GM18520 (cell line): Measurements from ENCODE around the gene CECR2.
"Not testable (repeated sequence)": the region's sequence is repeated elsewhere in the genome, so short reads cannot be mapped to it uniquely, and the experiment has no call there.

Source experiments
- ATAC-seq: cut with Tn5 transposase; IDR thresholded peaks from one replicate; pipeline ENCODE4 v1.9.1; 2021; ENCODE audit not compliant: unreplicated experiment

CECR2 gene

DNA sequence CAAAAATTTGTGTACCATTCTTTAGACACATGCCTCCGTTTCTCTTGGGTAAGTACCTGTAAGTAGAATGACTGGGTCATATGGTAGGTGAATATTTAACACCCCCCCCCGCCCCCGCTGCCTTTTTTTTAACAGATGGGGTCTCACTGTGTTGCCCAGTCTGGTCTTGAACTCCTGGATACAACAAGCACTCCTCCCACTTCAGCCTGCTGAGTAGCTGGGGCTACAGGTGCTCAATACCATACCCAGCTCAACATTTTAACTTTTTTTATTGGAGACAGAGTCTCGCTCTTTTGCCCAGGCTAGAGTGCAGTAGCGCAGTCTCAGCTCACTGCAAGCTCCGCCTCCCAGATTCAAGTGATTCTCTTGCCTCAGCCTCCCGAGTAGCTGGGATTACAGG is 32.5 kb downstream of the CECR2 start:
- no peak for ATAC-seq

DNA sequence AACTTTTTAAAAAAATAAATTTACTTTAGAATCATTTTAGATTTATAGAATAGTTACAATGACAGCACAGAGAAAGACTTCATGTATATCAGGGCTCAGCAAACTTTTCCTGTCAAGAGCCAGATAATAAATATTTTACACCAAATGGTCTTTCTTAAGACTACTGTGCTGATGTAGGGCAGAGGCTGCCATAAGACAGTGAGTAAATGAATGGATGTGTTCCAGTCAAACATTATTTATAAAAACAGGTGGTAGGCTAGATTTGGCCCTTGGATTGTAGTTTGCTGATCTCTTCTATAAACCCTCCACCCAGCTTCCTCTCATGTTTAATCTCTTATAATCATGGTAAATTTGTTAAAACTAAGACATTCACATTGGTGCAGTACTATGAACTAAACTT is 33.0 kb downstream of the CECR2 start:
- no peak for ATAC-seq

DNA sequence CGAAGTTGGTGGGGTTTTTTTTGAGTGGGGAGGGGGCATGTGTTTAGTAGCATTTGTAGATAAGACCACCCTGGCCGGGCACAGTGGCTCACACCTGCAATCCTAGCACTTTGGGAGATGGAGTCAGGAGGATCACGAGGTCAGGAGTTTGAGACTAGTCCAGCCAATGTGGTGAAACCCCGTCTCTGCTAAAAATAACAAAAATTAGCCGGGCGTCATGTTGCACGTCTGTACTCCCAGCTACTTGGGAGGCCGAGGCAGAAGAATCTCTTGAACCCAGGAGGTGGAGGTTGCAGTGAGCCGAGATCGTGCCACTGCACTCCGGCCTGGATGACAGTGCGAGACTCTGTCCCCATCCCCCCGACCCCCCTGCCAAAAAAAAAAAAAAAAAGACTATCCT is 34.6 kb downstream of the CECR2 start:
- no peak for ATAC-seq

DNA sequence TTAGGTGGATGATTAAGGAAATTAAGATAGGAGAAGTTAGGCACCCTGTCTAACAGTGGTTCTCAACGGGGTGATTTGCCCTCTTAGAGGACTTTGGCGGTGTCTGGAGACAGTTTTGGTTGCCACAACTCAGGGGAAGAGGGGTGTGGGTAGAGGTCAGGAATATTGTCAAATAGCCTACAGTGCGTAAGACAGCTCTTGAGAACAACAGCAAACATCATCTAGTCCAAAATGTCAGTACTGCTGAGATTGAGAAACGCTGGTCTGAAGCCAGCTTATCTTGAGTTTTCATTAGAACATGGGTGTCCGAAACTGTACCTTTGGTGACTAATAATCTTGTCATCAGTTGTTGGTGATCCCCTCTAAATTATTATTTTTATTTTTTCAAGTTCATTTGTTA is 38.4 kb downstream of the CECR2 start:
- no peak for ATAC-seq

DNA sequence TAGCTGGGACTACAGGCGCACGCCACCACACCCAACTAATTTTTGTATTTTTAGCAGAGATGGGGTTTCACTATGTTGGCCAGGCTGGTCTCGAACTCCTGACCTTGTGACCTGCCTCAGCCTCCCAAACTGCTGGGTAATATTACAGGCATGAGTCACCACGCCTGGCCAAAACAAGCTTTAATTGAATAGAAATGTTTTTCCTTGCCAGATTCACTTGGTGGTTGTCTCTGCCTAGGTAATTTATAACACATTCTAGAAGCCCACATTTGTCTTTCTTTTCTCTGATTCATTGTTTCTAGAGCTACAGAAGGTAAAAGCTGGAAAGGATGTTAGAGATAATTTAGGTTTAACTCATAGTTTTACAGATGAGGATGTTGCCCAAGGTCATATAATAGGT is 41.3 kb downstream of the CECR2 start:
- no peak for ATAC-seq

DNA sequence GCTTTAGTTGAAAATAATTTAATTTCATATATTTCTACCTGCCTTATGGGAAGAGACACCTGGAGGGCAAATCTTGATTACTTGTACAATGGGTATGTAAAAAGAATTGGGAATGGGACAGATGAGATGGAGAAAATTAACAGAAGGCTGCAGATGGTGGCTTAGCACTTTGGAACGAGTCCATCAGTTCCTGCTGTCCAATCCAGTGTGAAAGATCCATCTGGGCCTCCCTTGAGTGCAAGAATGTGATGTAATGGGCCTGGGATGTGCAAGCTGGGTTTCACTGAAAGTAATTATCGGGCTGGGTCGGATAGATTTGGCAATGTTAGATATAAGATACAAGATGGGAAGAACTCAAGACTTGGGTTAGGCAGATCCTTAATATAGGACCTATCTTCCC is 42.0 kb downstream of the CECR2 start:
- ATAC-seq = no peak

DNA sequence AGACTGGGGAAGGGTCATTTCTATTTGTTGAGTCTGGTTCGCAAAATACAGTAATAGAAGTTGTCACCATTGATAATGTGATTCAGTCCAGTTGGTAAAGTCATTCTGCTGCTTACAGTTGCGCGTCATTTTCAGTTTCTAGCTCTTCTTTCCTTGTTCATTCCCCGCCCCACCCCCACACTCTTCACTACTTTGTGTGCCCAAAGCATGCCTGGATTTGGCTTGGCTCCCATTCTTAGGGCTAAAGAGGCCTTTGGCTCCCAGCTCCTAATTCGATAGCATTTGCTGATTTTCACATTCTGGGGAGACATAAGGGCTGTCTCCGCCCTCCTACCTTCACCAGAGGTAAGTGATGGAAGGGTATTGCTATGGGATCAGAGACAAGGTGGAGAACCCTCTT is 43.0 kb downstream of the CECR2 start:
- no peak for ATAC-seq

DNA sequence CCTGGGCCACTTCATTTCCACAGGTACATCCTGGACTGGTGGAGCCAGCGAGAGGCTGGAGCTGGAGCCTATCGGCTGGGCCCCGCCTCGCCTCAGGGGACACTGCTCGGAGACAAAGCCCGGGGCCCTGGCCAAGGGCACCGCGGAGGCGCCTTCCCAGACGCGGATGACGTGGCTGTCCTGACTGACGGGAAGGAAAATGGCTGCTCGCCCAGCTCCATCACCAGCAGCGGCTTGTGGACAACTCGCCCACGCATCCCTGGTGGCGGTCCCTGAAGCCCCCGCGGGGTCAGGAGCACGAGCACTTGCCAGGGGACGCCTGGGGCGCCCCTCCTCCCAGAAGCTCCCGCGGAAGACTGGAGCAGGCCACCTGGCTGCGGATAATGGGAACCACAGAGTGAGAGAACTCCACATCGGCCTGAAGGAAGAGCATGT is 49.6 kb downstream of the CECR2 start:
- no peak for ATAC-seq

DNA sequence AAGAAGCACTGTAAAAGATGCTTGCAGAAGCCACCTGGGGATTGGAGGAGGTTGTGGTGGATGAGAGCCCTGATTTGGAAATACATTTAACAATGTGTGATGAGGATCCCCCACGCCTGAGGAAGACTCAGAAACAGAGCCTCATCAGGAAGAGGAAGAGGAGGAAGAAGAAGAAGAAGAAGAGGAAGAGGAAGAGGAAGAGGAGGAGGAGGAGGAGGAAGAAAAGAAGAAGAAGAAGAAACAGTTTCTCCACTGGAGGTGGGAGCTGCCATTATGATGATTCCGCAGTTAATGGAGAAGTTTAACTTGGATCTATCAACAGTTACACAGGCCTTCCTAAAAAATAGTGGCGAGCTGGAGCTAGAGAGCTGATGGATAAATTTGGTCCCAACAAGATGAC is 50.1 kb downstream of the CECR2 start:
- no peak for ATAC-seq

DNA sequence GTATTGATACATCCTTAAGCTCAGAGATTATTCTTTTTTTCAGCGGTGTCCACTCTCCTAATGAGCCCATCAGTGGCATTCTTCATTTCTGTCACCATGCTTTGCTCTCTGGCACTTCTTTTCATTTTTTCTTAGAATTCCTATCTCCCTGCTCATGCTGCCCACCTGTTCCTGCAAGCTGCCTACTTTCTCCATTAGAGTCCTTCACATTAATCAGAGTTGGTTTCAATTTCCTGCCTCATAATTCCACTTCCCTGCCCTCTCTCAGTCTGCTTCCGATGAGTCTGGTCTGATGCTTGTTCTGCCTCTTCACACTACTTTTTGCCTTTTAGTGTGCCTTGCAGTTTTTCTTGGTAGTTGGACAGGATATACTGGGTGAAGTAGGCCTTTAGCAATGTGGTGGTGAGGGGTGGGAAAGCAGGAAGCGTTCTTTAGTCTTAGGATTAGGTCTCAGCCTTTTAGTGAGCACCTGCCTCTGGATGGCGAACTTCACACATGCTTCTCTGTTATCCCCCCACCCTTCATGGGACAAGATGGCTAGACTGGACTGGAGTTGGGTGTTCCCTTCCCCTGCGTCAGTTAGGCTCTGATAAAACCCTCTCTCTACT is 53.6 kb downstream of the CECR2 start:
- ATAC-seq = no peak

DNA sequence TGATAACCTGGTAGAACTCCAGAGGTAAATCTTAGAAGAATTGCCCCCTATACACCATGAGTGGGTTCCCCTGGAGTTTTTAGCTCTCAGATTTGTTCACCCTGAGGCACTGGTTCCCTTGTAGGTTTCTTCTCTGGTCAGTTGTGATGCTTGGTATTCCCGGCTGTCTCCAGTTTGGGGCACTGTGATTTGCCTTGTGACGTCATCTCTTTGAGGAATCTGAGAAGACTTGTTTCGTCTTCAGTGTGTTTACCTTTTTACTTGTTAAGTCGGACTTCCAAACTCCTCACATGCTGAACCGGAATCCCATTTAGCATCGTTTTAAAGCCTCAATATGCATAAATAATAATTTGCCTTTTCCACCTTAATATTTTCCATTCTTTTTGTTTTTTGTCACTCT is 54.4 kb downstream of the CECR2 start:
- ATAC-seq = no peak

DNA sequence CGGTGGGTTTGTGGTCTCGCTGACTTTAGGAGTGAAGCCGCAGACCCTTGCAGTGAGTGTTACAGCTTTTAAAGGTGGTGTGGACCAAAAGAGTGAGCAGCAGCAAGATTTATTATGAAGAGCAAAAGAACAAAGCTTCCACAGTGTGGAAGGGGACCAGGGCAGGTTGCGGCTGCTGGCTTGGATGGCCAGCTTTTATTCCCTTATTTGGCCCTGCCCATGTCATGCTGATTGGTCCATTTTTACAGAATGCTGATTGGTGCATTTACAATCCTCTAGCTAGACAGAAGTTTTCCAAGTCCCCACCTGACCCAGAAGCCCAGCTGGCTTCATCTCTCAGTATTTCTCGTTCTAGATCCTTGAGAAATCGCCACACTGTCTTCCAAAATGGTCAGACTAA is 58.3 kb downstream of the CECR2 start:
- not testable (repeated sequence) for ATAC-seq

DNA sequence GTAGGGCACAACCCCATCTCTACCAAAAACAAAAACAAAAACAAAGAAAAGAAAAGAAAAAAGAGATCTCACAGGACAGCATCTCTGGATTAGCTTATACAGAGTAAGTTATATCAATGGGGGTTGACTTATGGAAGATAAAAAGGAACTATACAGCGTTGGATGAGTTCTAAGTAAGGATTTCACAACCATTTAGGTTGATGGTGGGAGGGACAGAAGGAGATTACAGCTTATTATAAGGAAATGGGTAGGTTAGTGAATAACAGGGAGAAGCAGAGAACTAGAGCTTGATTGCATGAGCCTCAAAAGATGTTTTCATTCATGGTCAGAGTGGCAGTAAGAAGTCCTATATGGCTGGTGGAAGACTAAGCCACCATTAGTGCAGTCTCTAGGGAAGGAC is 60.3 kb downstream of the CECR2 start:
- no peak for ATAC-seq

DNA sequence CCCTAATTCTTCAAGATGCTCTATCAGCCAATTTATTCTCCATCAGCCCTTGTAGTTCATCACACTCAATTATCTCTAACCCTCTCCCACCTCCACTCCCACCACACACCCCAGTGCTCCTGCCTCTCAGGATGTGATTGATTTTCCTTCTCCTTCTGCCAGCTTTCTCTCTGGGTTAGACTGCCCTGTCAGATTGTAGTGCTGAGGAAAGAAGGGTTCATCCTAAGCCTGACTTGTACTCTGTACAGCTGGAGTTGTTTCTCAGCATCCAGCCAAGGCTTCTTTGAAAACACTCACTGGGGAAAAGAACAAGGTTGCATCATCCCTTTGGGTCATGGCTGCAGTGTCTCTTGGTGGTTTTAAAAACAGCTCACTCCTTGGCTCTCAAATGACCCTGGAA is 61.2 kb downstream of the CECR2 start:
- ATAC-seq = no peak

DNA sequence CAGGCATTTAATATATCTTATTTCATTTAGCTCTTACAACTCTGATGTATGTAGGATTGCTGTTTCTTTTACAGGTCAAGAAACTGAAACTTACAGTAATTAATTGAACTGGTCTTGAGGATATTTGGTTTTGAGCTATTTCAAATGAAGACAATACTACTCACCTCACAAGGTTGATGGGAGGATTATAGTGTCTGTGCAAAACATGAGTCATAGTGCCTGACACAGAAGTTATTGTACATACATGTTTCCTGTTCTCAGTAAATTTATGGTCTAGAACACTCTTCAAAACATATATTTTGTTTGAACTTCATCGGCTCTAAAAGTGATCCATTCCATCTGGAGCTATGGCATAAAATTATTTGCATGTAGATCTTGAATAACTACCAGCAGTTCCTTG is 61.9 kb downstream of the CECR2 start:
- no peak for ATAC-seq

DNA sequence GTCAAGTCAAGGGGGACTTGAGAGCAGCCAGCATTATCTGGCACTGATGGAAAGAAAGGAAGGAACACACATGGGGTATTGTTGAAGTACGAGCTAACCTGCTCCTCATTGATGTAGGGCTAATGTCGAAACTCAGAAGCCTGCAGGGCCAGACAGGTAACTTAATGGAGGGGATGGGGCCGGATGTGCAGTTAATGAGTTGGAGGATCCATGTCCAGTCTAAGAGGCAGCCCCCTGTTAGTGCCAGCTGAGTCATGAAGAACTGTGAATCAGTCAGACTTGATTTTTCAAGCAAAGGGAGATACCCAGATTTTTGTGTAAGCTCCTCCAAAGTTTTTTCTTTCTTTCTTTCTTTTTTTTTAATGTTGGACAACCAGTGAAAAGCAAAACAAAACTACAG is 65.6 kb downstream of the CECR2 start:
- ATAC-seq = no peak

DNA sequence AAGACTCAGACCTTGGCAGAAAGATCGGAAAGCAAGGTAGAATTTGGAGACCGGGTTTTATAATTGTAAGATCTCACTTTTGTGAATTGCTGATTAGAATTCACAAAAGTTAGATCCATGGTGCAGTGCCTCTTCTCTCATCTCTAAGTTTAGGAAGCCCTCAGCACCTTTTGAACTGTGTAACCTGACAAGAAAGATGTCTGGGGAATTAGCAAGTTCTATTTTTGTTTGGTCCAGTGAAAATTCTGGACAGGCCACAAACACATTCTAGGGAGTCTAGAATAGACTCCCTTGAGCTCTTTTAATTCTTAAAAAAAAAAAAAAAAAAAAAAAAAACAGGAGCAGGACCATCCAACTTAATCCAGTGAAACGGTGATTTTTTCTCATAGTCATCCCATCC is 66.1 kb downstream of the CECR2 start:
- no peak for ATAC-seq

DNA sequence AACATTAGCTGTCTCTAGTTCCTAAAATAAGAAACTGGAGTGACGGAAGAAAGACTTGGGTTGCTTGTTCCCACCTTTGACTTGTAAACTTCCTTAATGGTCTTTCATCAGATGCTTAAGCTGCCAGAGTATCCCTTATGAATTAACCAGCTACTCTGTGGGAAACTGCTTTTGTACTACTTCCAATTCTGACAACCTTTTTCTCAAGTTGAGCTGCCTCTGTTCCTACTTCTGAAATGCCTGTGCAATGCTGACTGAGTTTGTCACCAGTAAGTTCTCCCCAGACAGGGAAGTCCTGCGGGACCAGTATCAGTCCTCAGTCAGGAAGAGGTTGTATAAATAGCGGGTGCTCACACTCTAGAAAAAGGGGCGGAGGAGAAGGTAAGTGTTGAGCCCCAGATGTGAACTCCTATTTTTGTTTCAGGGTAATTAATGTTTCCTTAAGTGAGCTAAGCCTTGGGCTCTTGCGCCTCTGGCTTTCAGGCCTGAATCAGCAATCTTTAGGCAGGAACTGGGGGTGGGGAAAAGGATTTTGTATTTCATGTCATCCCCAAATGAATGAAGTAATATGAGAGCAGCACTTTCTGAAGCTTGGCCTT is 67.2 kb downstream of the CECR2 start:
- no peak for ATAC-seq

DNA sequence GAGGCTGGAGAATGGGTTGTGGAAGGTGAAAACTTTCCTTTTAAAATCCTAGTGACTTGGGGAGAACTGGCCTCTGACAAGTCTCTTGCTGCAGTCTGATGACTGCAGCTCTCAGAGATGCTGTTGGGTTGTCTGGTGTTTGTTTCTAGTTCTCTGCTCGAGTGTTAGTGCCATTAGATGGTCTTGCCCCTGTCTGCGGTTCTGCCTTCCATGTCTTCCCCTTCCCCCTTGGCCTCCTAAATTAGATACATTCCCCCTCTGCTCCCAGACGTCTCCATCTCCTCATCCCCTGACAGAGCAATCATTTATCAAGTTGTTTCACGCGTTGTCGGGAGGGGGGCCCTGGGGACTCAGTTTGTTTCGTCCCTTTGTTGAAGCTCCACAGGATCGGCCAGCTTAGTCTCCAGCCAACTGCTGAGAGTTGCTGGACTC is 67.7 kb downstream of the CECR2 start:
- no peak for ATAC-seq

DNA sequence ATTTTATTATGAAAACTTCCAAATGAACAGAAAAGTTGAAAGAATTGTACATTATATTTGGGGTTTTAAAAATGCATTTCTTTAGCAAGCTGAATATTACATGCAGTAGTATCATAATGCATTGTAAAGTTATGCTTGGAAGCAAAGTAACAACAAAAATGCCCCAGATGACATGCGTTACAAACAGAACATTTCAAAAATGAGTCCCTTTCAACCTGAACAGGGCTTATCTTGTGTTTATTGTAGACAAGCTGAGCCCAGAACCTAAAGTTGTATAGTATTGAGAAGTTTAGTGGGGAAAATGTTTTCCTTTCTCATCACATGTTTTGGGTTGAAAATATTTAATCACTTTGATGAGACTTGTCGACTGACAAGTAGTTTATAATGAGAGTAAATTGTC is 68.8 kb downstream of the CECR2 start:
- no peak for ATAC-seq

DNA sequence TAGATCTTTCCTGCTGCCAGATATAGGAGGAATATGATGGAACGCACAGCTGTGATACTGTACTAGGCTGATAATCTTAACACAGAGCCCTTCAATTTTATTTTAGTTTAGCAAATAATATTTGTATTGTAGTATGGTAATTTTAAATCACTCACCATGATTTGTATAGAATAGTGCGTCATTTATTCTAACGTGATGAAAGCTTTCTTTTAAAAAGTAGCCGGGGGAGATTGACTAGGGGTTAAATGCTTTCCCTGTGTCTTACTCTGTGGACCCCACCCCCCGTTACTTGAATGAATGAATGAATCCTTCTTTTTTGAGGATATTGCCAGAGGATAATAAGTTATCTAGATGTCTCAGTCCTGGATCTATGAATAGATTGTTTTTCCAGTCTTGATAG is 72.1 kb downstream of the CECR2 start:
- no peak for ATAC-seq

DNA sequence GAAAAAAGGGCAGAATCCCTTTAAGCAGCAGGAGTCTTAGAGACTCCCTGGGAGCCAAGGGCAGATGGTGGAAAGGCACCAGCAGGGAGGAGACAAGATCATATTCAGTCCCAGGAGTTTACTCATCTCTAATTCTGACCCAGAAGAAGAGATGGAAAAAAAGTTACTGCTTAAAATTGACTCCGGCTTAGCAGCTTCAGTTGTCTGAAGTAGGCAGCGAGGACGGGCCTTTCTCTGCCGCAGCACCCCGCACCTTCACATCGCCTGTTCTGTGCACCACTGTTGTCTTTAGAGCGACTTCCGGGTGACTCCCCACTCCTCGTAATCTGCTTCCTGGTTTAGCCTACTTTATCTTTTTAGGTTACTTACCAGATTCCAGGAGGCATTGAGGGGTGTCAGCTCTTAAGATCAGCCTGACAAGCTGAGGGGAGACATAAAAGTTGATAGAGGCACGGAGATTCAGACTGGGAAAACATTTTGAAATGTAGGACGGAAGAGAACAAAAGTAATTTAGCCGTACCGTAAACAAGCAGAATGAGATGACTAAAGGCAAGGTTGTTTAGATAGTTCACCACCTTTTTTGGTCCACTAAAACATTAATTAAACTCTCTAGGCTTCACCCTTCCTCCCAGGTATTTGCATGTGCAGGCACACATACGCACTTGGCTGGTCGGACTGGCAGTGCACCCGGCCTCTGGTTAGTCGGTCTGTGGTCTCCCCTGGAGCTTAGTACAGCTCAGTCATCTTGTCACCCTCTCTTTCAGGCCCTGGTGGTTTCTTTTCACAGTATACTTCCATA is 74.3 kb downstream of the CECR2 start:
- no peak for ATAC-seq

DNA sequence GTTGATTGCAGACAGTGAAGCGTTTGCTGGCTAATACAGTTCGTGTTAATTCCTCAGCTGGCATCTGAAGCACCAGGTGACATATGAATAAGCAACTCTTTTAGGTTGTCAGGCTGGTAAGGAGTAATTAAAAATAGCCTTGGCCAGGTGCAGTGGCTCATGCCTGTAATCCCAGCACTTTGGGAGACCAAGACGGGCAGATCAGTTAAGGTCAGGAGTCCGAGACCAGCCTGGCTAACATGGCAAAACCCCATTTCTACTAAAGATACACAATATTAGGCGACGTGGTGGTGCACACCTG is 74.9 kb downstream of the CECR2 start:
- ATAC-seq = no peak
